Activated naive CD4-positive, alpha-beta T cell treated with anti-CD3 and anti-CD28 coated beads, Interleukin-2, amount 10 ng/mL, durations not matched to agents 7 days and 5 days (primary cell): ENCODE results near the gene TNPO2.
"Not testable (repeated sequence)": the region's sequence is repeated elsewhere in the genome, so short reads cannot be mapped to it uniquely, and the experiment has no call there.

Experiments used
- CTCF ChIA-PET: fragments of 350-600 bp; sonication (Branson Sonifier 250); formaldehyde crosslinking; loops from one replicate; lab custom pipeline; 2021; ENCODE audit warnings: antibody characterized with exemption; lab: Charles Lee
- DNase-seq: peaks from one replicate; pipeline ENCODE4 v3.0.0-alpha.2; 2020
- H3K27ac Mint-ChIP-seq: one replicate; pipeline ENCODE4 v1.8.0; 2021; ENCODE audit warnings: mild to moderate bottlenecking, moderate library complexity, mixed read lengths
- H3K27me3 Mint-ChIP-seq: one replicate; pipeline ENCODE4 v1.8.0; 2021; ENCODE audit warnings: mild to moderate bottlenecking, mixed read lengths
- H3K36me3 Mint-ChIP-seq: one replicate; pipeline ENCODE4 v1.8.0; 2021; ENCODE audit warnings: mixed read lengths
- H3K4me1 Mint-ChIP-seq: one replicate; pipeline ENCODE4 v1.8.0; 2021; ENCODE audit warnings: mixed read lengths
- H3K4me3 Mint-ChIP-seq: one replicate; pipeline ENCODE4 v1.8.0; 2021; ENCODE audit warnings: mild to moderate bottlenecking, moderate library complexity, mixed read lengths
- H3K9me3 Mint-ChIP-seq: one replicate; pipeline ENCODE4 v1.8.0; 2021; ENCODE audit warnings: mixed read lengths

Gene TNPO2

DNA sequence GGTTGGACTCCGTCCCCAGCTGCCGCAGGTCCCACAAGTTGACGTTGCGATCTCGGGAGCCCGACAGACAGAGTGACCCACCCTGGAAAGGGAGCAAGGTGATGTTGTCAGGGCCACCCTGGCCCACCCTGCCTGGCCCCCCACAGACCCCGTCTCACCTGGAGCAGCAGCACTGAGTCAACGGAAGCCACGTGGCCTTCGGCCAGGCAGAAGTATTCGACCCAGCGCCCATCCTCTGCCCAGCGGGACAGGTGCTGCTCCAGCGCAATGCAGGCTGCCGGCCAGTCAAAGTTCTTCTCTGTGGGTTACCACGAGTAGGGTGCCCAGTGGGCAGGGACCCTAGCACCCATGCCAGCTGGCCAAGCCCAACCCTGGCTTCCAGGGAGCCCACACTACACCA, 29.1 kb downstream of the TNPO2 start:
- peaks cover 8% of the 10 kb centered on the region for H3K36me3 Mint-ChIP-seq
- CTCF ChIA-PET = interaction anchor here (0.9 kb wide), 1 partner anchor 16 kb away, joined by 3 read pairs; no protein-coding TSS in a partner anchor
- H3K4me3 Mint-ChIP-seq = peak overlapping the region; percentile 88
- peak overlapping the region; percentile 49 for H3K27ac Mint-ChIP-seq
- no peaks in the 10 kb centered on the region for H3K9me3 Mint-ChIP-seq
- no peak for DNase-seq
- peaks cover 24% of the 10 kb centered on the region for H3K4me1 Mint-ChIP-seq
- no peaks in the 10 kb centered on the region for H3K27me3 Mint-ChIP-seq

DNA sequence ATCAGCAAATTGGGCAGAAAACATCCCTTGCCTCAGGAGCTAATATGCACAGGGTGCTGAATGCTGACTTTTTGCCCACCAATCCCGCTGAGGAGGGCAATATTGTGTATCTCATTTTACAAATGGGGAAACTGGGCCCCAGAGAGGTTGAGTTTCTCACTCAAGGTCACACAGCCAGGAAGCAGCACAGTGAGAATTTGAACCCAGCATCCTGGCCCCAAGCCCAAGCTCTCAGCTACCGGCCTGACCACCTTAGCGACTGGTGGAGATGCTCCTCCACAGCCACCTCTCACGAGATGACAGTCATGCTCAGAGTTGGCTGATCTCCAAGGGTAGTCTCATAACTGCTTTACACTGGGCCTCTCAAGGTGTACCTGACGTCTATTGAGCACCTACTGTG, 30.8 kb downstream of the TNPO2 start:
- Mint-ChIP-seq H3K36me3 (peaks cover 4% of the 10 kb centered on the region), H3K4me3 (no peak overlapping the region), H3K9me3 (no peaks in the 10 kb centered on the region), H3K4me1 (peaks cover 22% of the 10 kb centered on the region), H3K27me3 (no peaks in the 10 kb centered on the region), H3K27ac (no peak overlapping the region)
- no peak for DNase-seq
- CTCF ChIA-PET = interaction anchor here (0.7 to 1.0 kb wide), 2 partner anchors 12 to 100 kb away, joined by 3 read pairs; no protein-coding TSS in a partner anchor

DNA sequence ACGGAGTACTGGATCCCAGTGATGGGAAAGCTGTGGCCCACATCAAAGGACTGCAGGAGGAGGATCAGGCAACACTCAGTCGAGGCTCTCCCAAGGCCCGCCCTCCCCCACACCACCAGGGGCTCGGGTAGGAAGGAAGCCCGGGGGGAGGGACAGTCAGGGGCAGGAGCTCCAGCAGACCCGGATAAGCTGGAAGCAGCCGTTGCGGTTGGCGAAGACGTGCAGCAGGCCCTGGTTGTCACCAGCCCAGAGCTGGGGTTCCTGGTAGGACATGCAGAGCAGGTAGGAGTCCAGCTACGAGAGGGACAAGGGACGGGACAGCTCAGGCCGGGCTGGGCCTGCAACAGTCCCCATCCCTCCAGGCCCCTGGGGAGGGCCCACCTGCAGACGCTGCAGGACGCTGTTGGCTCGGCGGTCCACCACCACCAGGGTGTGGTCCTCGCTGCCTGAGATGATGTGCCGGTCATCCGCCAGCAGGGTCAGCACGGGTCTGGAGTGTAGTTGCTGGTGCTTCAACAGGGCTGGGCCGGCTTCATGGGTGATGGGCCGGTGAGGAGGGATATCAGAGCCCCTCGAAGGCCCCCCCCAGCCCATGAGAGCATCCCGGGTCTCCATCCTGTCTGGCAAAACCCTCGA, 34.0 kb downstream of the TNPO2 start:
- no peaks in the 10 kb centered on the region for H3K27me3 Mint-ChIP-seq
- no peaks in the 10 kb centered on the region for H3K9me3 Mint-ChIP-seq
- no peak overlapping the region for H3K4me3 Mint-ChIP-seq
- peaks cover 4% of the 10 kb centered on the region for H3K4me1 Mint-ChIP-seq
- no peak for DNase-seq
- H3K36me3 Mint-ChIP-seq = no peaks in the 10 kb centered on the region
- CTCF ChIA-PET = interaction anchor here (0.8 kb wide), 1 partner anchor 18 kb away, joined by 3 read pairs; no protein-coding TSS in a partner anchor
- no peak overlapping the region for H3K27ac Mint-ChIP-seq

DNA sequence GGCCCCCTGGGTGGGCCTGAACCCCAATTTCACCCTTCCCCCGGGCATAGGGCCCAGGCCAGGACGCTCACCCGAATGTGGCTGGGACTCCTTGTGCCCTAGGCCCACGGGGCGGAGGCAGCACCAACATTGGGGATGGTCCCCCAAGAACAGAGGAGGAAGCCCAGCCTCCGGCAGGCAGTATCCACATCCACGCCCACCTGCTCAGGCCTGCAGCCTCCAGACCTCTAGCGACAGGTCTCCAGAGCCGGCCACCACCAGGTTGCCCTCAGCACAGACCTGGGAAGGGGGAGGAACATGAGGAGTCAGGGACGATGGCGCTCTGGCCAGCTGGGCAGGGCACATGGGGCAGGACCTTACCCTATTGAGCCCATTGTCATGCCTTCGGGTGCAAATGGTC, 34.7 kb downstream of the TNPO2 start:
- Mint-ChIP-seq H3K27ac (no peak overlapping the region), H3K27me3 (no peaks in the 10 kb centered on the region), H3K9me3 (no peaks in the 10 kb centered on the region), H3K4me3 (no peak overlapping the region), H3K4me1 (no peaks in the 10 kb centered on the region), H3K36me3 (no peaks in the 10 kb centered on the region)
- no peak for DNase-seq
- CTCF ChIA-PET = no interaction called here

DNA sequence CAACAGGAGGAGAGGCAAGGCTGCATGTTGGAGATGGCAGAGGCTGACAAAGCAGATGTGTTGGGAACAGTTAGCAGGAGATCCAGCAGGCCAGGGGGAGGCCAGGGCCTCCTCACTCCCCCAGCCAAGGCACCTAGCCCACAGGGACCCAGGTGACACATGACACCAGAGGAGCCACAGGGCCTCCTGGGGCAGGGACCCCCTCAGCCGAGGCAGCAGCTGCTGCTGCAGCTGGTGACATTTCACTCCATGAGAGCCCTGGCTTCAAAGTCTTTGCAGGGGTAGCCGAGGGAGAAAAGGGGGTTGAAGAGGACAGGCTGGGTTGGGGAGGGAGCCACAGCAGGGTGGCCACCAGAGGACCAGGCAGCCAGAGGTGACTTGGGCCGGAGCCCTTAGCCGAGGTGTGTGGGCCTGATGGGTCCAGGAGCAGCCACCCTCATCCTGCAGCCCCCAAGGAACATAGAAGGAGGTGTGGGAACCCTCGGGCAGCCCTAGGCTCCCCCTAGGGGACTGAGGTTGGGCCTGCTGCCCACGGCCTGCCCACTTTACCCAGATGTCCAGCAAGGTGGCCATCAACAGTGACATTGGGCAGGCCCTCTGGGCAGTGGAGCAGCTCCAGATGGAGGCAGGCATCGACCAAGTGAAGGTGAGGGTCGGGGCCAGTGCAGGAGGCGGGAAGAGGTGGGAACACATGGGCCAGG, 36.1 kb downstream of the TNPO2 start, which contains the start of gene GNG14:
GNG14 (plus strand) TSS at position 503 of the 701 bp plus-strand sequence; CDS start at position 554, 51 bp downstream.
- no peaks in the 10 kb centered on the region for H3K27me3 Mint-ChIP-seq

DNA sequence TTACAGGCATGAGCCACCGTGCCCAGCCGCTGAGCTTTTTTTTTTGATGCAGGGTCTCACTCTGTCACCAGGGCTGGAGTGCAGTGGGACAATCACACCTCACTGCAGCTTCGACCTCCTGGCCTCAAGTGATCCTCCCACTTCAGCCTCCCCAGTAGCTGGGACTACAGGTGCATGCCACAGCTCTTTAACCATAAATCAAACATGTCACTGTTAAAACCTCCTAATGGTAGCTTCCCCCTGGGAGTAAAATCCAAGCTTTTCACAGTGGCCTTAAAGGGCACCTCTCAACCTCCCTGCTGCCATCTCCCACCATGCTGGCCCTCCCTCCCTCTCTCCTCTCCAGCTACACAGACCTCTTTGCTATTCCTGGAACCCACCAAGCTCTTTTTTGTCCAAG, 37.9 kb downstream of the TNPO2 start:
- DNase-seq = no peak
- Mint-ChIP-seq H3K4me1 (peaks cover 8% of the 10 kb centered on the region), H3K9me3 (no peaks in the 10 kb centered on the region), H3K27ac (peak overlapping the region; percentile 61), H3K27me3 (no peaks in the 10 kb centered on the region), H3K4me3 (no peak overlapping the region), H3K36me3 (peaks cover 7% of the 10 kb centered on the region)
- CTCF ChIA-PET = no interaction called here

More for the DNA sequence above, 36.1 kb downstream of the TNPO2 start, which contains the start of gene GNG14:
- no peak within 1 kb of the TSS for H3K4me3 Mint-ChIP-seq
- H3K36me3 Mint-ChIP-seq = no peaks in the 10 kb centered on the region
- CTCF ChIA-PET = no interaction called here
- no peak for DNase-seq
- no peaks in the 10 kb centered on the region for H3K9me3 Mint-ChIP-seq
- H3K27ac Mint-ChIP-seq = no peak within 1 kb of the TSS
- peaks cover 4% of the 10 kb centered on the region for H3K4me1 Mint-ChIP-seq

DNA sequence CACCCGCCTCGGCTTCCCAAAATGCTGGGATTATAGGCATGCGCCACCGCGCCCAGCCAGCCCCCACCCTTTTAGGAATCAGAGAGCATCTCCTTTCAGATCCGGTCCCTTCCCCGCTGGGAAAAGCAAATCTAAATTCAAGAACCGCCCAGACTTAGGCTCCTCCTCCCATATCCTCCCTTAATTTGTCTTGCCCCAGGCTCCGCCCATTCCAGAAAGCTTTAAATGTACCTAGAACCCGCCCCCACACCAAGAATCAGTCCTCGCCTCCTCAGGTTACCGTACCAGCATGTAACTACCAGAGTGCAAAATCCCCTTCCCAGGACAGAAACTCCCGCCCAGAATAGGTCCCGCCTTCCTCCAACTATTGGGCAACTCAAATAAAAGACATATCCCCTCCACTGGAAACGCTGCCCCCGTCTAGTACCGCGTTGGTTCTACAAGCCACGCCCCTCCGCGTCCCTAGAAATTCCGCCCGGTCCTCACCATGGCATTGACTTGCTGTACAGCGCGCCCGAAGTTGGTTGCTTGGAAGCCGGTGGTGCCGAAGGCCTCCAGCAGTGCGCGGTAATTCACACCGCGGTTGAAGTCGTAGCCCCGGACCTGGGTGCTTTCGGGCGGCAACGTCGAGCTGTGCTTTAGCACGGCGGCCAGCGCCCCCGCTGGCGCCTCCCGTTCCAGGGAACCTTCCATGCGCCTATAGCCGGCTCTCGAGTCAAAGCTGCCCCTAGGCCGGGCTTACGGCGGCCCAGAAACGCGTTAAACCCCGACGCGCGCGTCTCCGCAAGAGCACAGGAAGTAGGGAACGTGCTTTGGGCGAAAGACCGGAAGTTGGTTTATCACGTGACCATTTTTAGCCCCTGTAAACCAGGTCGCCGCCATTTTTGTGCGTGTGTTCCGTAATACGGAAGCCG, 42.4 kb downstream of the TNPO2 start, which contains the start of gene DHPS:
DHPS (minus strand) TSS at position 807 of the 914 bp plus-strand sequence; CDS start at position 693, 114 bp downstream.
- peaks cover 35% of the 10 kb centered on the region for H3K36me3 Mint-ChIP-seq
- peak within 1 kb of the TSS; percentile 95 for H3K27ac Mint-ChIP-seq
- CTCF ChIA-PET = interaction anchor here (0.8 to 1.7 kb wide), 3 partner anchors 10 to 127 kb away, joined by 3 to 5 read pairs (median 3); no protein-coding TSS in a partner anchor
- peak; percentile 94 for DNase-seq
- H3K27me3 Mint-ChIP-seq = no peaks in the 10 kb centered on the region
- H3K4me3 Mint-ChIP-seq = peak within 1 kb of the TSS; percentile 87
- H3K9me3 Mint-ChIP-seq = no peaks in the 10 kb centered on the region
- peaks cover 28% of the 10 kb centered on the region for H3K4me1 Mint-ChIP-seq

DNA sequence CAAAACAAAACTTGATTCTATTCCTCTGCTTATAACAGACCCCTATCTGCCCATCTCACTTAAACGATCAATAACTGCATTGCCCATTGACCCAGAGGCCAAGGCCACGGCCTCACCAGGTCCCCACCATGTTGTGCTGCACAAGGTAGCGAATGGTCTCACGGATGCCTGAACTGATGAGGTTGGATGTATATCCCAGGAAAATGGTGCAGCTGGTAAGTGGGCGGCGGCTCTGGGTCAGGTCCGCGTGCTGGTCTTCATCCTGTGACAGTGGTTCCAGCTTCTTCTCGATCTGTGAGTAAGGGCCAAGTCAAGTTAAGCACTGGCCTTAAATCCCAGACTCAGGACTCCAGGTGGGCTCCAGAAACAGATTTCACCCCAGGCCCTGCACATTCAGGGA, 43.7 kb downstream of the TNPO2 start:
- CTCF ChIA-PET = interaction anchor here (1.3 to 1.7 kb wide), 3 partner anchors 9 to 46 kb away, joined by 3 to 5 read pairs (median 3); no protein-coding TSS in a partner anchor
- Mint-ChIP-seq H3K4me3 (peak overlapping the region; percentile 87), H3K36me3 (peaks cover 41% of the 10 kb centered on the region), H3K27me3 (no peaks in the 10 kb centered on the region), H3K27ac (peak overlapping the region; percentile 28), H3K9me3 (no peaks in the 10 kb centered on the region), H3K4me1 (peaks cover 30% of the 10 kb centered on the region)
- no peak for DNase-seq

DNA sequence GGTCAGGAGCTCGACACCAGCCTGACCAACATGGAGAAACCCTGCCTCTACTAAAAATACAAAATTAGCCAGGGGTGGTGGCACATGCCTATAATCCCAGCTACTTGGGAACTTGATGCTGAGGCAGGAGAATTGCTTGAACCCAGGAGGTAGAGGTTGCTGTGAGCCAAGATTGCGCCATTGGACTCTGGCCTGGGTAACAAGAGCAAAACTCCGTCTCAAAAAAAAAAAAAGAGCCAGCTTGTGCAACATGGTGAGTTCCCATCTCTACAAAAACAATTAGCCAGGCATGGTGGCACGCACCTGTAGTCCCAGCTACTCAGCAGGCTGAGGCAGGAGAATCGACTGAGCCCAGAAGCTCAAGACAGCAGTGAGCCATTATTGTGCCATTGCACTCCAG, 45.7 kb downstream of the TNPO2 start:
- not testable (repeated sequence) for H3K27ac Mint-ChIP-seq, H3K9me3 Mint-ChIP-seq, H3K27me3 Mint-ChIP-seq, DNase-seq, H3K4me3 Mint-ChIP-seq
- H3K36me3 Mint-ChIP-seq = peaks cover 52% of the 10 kb centered on the region
- CTCF ChIA-PET = interaction anchor here (0.7 to 2.2 kb wide), 4 partner anchors 17 to 288 kb away, joined by 3 to 6 read pairs (median 4); partner anchors contain the start of gene ZNF564
- H3K4me1 Mint-ChIP-seq = peaks cover 31% of the 10 kb centered on the region

DNA sequence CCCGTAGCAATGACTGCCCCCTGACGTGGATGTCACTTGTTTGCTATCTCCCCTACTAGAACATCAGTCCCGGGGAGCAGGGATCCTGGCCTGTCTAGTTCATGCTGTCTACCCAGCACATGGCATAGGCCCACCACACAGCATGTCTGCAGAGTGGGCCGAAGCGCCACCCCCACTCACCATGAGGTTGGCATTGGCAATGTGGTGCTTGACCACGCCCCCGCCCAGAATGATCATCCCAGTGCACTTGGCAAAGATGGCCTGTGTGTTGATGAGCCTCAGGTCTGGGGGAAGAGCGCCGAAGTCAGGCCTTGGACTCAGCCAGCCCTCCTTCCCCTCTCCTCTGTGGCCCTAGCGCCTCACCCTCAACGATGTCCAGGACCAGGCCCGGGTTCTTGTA, 46.8 kb downstream of the TNPO2 start:
- CTCF ChIA-PET = interaction anchor here (0.7 to 2.2 kb wide), 8 partner anchors 11 to 171 kb away, joined by 3 to 6 read pairs (median 4); partner anchors contain the start of genes MAN2B1, WDR83 and ZNF564
- H3K27me3 Mint-ChIP-seq = no peaks in the 10 kb centered on the region
- peaks cover 31% of the 10 kb centered on the region for H3K4me1 Mint-ChIP-seq
- H3K9me3 Mint-ChIP-seq = no peaks in the 10 kb centered on the region
- DNase-seq = no peak
- H3K4me3 Mint-ChIP-seq = no peak overlapping the region
- no peak overlapping the region for H3K27ac Mint-ChIP-seq
- H3K36me3 Mint-ChIP-seq = peaks cover 60% of the 10 kb centered on the region

DNA sequence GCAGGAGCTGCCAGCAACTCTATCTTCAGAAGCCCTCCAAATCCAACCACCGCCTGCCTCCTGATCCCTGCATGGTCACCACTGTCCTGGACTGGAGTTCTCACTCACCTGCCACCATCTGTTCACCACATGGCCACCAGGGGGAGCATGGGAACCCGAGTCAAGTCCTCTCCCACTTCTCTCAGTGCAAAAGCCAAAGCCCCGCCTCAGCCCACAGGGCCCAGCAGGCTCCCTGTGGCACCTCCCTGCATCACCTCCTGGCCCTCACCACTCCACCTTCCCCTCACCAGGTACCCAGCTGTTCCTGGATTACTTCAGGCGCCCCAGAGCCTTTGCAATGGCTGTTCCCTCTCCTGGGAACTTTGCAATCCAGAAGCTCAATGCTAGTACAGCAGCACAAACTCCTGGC, 47.3 kb downstream of the TNPO2 start:
- DNase-seq = peak; percentile 92
- no peak overlapping the region for H3K27ac Mint-ChIP-seq
- peaks cover 60% of the 10 kb centered on the region for H3K36me3 Mint-ChIP-seq
- CTCF ChIA-PET = interaction anchor here (0.7 to 6.4 kb wide), 9 partner anchors 10 to 171 kb away, joined by 3 to 35 read pairs (median 4); partner anchors contain the start of genes MAN2B1, WDR83 and ZNF564
- no peak overlapping the region for H3K4me3 Mint-ChIP-seq
- H3K27me3 Mint-ChIP-seq = no peaks in the 10 kb centered on the region
- no peaks in the 10 kb centered on the region for H3K9me3 Mint-ChIP-seq
- H3K4me1 Mint-ChIP-seq = peaks cover 35% of the 10 kb centered on the region

DNA sequence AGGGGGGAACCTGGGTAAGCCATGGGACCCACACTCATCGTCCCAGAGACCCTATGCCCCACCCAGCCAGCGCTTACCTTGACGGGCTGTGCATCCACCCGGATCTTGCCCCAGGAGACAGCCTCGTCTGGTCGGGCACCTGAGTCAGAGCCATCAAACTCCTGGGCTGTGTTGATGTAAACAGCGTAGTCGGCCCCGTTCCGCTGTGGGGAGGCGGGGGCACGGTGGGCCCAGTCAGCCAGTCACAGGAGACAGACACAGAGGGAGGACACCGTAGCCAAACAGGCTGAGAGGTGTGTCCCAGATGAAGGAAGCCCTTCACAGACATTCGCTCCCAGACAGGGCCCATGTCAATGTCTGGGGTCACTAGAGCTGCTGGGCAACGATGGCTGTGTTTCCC, 47.8 kb downstream of the TNPO2 start:
- H3K4me1 Mint-ChIP-seq = peaks cover 32% of the 10 kb centered on the region
- H3K4me3 Mint-ChIP-seq = no peak overlapping the region
- H3K27ac Mint-ChIP-seq = no peak overlapping the region
- no peaks in the 10 kb centered on the region for H3K9me3 Mint-ChIP-seq
- no peaks in the 10 kb centered on the region for H3K27me3 Mint-ChIP-seq
- DNase-seq = no peak
- peaks cover 55% of the 10 kb centered on the region for H3K36me3 Mint-ChIP-seq
- CTCF ChIA-PET = interaction anchor here (1.1 to 6.4 kb wide), 6 partner anchors 10 to 172 kb away, joined by 3 to 35 read pairs (median 4); partner anchors contain the start of genes MAN2B1 and WDR83

DNA sequence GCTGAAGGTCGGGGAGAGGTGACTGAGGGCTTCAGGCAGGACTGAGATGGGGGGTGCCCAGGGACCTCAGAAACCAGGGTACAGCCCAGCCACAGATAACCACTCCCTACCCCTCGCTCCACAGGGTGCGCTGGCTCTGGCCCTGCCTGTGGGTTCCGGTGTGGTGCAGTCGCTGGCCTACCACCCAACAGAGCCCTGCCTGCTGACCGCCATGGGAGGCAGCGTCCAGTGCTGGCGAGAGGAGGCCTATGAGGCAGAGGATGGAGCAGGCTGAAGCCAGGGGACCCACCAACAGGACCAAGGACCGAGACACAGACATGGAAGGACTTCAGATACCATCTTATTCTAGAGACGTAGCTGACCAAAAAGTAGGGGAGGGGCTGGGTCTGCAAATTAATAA, 48.3 kb downstream of the TNPO2 start:
- CTCF ChIA-PET = interaction anchor here (1.6 to 6.4 kb wide), 2 partner anchors 112 to 114 kb away, joined by 5 to 35 read pairs; no protein-coding TSS in a partner anchor
- no peak overlapping the region for H3K27ac Mint-ChIP-seq

More for the DNA sequence above, 48.3 kb downstream of the TNPO2 start:
- H3K27me3 Mint-ChIP-seq = no peaks in the 10 kb centered on the region
- no peak overlapping the region for H3K4me3 Mint-ChIP-seq
- peaks cover 36% of the 10 kb centered on the region for H3K4me1 Mint-ChIP-seq
- no peak for DNase-seq
- peaks cover 54% of the 10 kb centered on the region for H3K36me3 Mint-ChIP-seq
- H3K9me3 Mint-ChIP-seq = no peaks in the 10 kb centered on the region
